Measurements from ENCODE around the gene FBXO17.

The FBXO17 gene

GRCh38 chr19:38894968-38895367, 80.6 kb downstream of the FBXO17 start:
- DNase-seq = no peak

- DNase-seq = peak in 2 of 56 donors; percentile 17 to 22
Measured at GRCh38 chr19:38893341-38893771, 82.2 kb downstream of the FBXO17 start.

- no peak for DNase-seq
Measured at GRCh38 chr19:38892841-38893240, 82.7 kb downstream of the FBXO17 start.

GRCh38 chr19:38891771-38892170, 83.8 kb downstream of the FBXO17 start:
- DNase-seq = peak in 38 of 56 donors; percentile 2 to 76 (median 39)

All from amygdala (tissue), 56 donors.